Astrocyte of the spinal cord (primary cell): ENCODE results near the gene SAMM50.
A peak's percentile ranks its signal among the peaks of the same experiment; 100 is the strongest.

Experiments
- DNase-seq: peaks from one replicate; pipeline ENCODE4 v3.0.0; 2011; ENCODE audit warnings: low read depth, low spot score
- H3K4me3 ChIP-seq: 2 replicates; pipeline ENCODE4 v1.5.1; 2011; ENCODE audit warnings: low read depth, mild to moderate bottlenecking, low read length, moderate library complexity
- in situ Hi-C: cut with HindIII; loops from 2 replicates; pipeline ENCODE4 v1.10.0; 2017; ENCODE audit warnings: low sequenced_read_pairs
- TF ChIP-seq, protein P1 (sequence below): IDR thresholded peaks from 2 replicates; pipeline ENCODE4 v1.5.1; 2012; ENCODE audit warnings: low read depth, mild to moderate bottlenecking, low read length, inconsistent platforms

SAMM50 gene

DNA sequence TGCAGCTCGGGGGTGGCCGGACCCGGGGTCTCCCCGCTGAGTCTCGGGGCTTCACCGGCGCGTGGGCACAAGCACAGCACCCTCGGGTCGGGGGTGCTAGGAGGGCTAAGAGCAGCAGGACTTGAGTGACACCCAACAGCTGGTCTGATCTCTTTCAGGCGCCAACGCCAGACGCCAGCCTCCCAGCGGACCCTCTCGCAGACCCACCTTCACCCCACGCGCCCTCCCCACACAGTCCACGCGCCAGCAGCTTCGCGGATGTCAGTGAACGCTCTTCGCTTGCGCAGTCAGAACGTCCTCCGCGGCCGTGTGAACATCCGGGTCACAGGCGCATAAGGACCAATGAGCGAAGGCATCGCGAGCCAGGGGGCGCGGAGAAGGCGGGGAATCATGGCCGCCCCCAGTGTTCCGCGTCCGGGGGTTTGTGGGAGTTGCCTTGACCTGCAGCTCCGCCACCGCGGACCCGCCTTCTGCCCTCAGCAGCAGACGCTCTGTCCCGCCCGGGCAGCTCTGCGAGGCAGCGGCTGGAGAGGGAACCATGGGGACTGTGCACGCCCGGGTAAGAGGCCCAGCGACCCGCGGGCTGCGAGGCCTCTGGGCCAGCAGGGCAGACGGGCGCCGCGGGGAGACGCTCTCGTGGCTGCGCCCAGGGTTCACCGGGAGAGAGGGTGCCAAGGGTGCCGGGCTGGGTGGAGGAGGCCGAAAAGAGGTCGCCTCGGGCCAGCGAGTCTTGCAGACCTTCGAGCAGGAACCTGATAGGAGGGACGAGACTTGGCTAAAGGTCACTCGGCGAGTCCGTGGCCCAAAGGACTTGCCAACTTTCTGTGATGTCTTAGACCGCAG, at the start of gene SAMM50:
Gene SAMM50, plus strand, starts transcription at position 403 of the 843 bp plus-strand sequence. Its CDS starts 136 bp downstream, at position 539.
- in situ Hi-C loops: no loop called here
- DNase-seq: peak; percentile 85
- peak within 1 kb of the TSS; percentile 84 for H3K4me3 ChIP-seq

GRCh38 chr22:43905681-43906080, 49.6 kb upstream of the SAMM50 start:
- TF ChIP-seq, protein P1, sequence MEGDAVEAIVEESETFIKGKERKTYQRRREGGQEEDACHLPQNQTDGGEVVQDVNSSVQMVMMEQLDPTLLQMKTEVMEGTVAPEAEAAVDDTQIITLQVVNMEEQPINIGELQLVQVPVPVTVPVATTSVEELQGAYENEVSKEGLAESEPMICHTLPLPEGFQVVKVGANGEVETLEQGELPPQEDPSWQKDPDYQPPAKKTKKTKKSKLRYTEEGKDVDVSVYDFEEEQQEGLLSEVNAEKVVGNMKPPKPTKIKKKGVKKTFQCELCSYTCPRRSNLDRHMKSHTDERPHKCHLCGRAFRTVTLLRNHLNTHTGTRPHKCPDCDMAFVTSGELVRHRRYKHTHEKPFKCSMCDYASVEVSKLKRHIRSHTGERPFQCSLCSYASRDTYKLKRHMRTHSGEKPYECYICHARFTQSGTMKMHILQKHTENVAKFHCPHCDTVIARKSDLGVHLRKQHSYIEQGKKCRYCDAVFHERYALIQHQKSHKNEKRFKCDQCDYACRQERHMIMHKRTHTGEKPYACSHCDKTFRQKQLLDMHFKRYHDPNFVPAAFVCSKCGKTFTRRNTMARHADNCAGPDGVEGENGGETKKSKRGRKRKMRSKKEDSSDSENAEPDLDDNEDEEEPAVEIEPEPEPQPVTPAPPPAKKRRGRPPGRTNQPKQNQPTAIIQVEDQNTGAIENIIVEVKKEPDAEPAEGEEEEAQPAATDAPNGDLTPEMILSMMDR: no peak
- in situ Hi-C loops: no loop called here
- no peak for DNase-seq
- H3K4me3 ChIP-seq: no peak overlapping the region

More for the DNA sequence above, at the start of gene SAMM50:
- TF ChIP-seq, protein P1: peak; percentile 8

GRCh38 chr22:43909708-43910107, 45.5 kb upstream of the SAMM50 start:
- DNase-seq: no peak
- TF ChIP-seq, protein P1: no peak
- in situ Hi-C loops: no loop called here
- H3K4me3 ChIP-seq: no peak overlapping the region

DNA sequence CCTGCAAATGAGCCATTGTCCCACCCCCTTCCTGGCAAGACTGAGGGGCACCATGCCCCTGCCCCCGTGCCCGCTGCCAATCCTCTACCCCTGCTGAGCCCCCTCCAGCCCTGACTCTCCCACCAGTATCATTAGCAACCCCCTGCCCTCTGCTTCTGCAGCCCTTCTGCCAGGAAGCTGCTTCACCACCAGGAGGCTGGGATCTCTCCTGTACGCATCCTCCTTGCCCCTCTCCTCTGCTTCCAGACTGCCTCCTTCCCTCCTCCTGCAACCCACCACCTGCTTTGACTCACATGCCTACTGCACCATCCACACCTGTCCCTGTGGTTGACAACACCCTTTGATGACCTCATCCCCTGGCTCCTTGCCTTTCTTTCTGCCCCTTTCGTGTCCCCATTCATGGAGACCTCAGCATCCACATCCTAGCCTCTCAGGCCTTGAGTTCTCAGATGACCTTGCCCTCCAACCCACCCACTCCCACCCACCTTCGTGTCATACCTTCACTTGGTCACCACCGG, 45.0 kb upstream of the SAMM50 start:
- DNase-seq: no peak
- TF ChIP-seq, protein P1: no peak
- H3K4me3 ChIP-seq: no peak overlapping the region
- in situ Hi-C loops: no loop called here

- in situ Hi-C loops: no loop called here
- no peak for DNase-seq
- TF ChIP-seq, protein P1: no peak
- no peak overlapping the region for H3K4me3 ChIP-seq
Measured at GRCh38 chr22:43911351-43911750, 43.9 kb upstream of the SAMM50 start.

DNA sequence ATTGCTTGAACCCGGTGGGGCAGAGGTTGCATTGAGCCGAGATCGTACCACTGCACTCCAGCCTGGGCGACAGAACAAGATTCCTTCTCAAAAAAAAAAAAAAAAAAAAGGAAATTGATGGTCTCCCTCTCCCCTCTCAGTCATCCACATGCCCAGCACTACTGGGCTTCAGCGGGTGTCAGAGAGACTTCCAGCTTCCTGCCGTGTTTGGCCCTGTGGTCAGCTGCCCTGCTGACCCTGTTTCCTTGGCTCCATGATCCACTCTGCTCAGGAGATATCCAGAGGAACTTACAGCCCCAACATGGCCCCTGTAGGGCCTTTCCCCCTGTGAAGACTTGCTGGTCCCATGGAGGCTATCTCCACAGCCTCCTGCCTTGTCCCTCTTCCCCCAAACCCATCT, 37.7 kb upstream of the SAMM50 start:
- no peak for DNase-seq
- H3K4me3 ChIP-seq: no peak overlapping the region
- TF ChIP-seq, protein P1: no peak
- in situ Hi-C loops: no loop called here
